Caco-2 (cell line): ENCODE data around the gene EHMT1. TPM values are rescaled to one million over a fixed set of nuclear protein-coding genes. Genes with fewer than 3 reads are reported as not detected.

ENCODE experiments used
- BruUV-seq: library from RNA; stranded (reverse); fragments of 400-500 nt; replicated peaks from 2 replicates; lab custom pipeline; 2021; lab: Mats Ljungman, UMichigan
- CTCF ChIA-PET: fragments of 300-600 bp; sonication (Branson Sonifier 250); formaldehyde crosslinking; loops from one replicate; lab custom pipeline; 2022; ENCODE audit warnings: antibody characterized with exemption; lab: Charles Lee
- POLR2A ChIA-PET: fragments of 300-600 bp; sonication (Branson Sonifier 250); formaldehyde crosslinking; loops from one replicate; lab custom pipeline; 2022; ENCODE audit warnings: antibody characterized with exemption; lab: Charles Lee
- DNase-seq, 2 experiments: peaks; one replicate each; pipeline versions ENCODE4 v3.0.0 to v3.0.0-alpha.2; 2020 to 2022
- H3K27me3 ChIP-seq: replicated peaks from 2 replicates; pipeline ENCODE4 v1.6.0; 2011; ENCODE audit warnings: low read length; ENCODE audit not compliant: control insufficient read depth, insufficient read depth
- H3K36me3 ChIP-seq: 2 replicates; pipeline ENCODE4 v1.5.1; 2011; ENCODE audit warnings: low read length; ENCODE audit not compliant: control insufficient read depth, insufficient read depth
- H3K4me1 ChIP-seq: fragments of 250-450 bp; sonication (Bioruptor Pico); 2 replicates; pipeline ENCODE4 v1.5.1; 2020; ENCODE audit warnings: mild to moderate bottlenecking
- H3K4me3 ChIP-seq: 2 replicates; pipeline ENCODE4 v1.5.1; 2011; ENCODE audit warnings: low read depth, mild to moderate bottlenecking, control low read depth, low read length
- H3K9me3 ChIP-seq: fragments of 250-450 bp; sonication (Bioruptor Pico); 2 replicates; pipeline ENCODE4 v1.5.1; 2020; ENCODE audit warnings: mild to moderate bottlenecking, moderate library complexity
- H3K27ac Mint-ChIP-seq: one replicate; pipeline ENCODE4 v1.8.0; 2022; ENCODE audit warnings: mixed read lengths; ENCODE audit not compliant: unreplicated experiment
- H3K27me3 Mint-ChIP-seq: one replicate; pipeline ENCODE4 v1.8.0; 2022; ENCODE audit warnings: mixed read lengths; ENCODE audit not compliant: insufficient read depth, unreplicated experiment
- H3K36me3 Mint-ChIP-seq: one replicate; pipeline ENCODE4 v1.8.0; 2022; ENCODE audit warnings: mild to moderate bottlenecking, mixed read lengths; ENCODE audit not compliant: insufficient read depth, unreplicated experiment
- H3K4me1 Mint-ChIP-seq: one replicate; pipeline ENCODE4 v1.8.0; 2022; ENCODE audit warnings: low read depth, mixed read lengths; ENCODE audit not compliant: unreplicated experiment
- H3K4me3 Mint-ChIP-seq: one replicate; pipeline ENCODE4 v1.8.0; 2022; ENCODE audit warnings: mild to moderate bottlenecking, moderate library complexity, mixed read lengths; ENCODE audit not compliant: unreplicated experiment
- H3K9me3 Mint-ChIP-seq: one replicate; pipeline ENCODE4 v1.8.0; 2022; ENCODE audit warnings: mixed read lengths; ENCODE audit not compliant: unreplicated experiment
- CTCF ChIP-seq, 2 experiments: fragments of 200-600 bp in 1 of 2; IDR thresholded peaks; 1 replicate in 1 of 2; 2 replicates in 1 of 2; pipeline versions ENCODE4 v1.5.1 to v1.8.0; 2011 to 2022; ENCODE audit warnings: antibody characterized with exemption in 1 of 2, control low read depth in 1 of 2, inconsistent platforms in 1 of 2, low read depth in 1 of 2, low read length in 1 of 2, mild to moderate bottlenecking in 1 of 2, moderate library complexity in 1 of 2; ENCODE audit not compliant: insufficient read depth in 1 of 2, severe bottlenecking in 1 of 2, unreplicated experiment in 1 of 2
- intact Hi-C: fragments of 100-400 bp; cut with micrococcal nuclease; formaldehyde crosslinking; loops from one replicate; pipeline ENCODE4 v1.10.0; 2022; ENCODE audit not compliant: unreplicated experiment
- total RNA-seq: library from RNA; stranded (reverse); gene quantifications from 2 replicates; pipeline ENCODE4 v1.2.3, GENCODE V29; 2022

The EHMT1 gene
- total RNA-seq, 1 experiment from 2014 or later: 92.9 TPM

DNA sequence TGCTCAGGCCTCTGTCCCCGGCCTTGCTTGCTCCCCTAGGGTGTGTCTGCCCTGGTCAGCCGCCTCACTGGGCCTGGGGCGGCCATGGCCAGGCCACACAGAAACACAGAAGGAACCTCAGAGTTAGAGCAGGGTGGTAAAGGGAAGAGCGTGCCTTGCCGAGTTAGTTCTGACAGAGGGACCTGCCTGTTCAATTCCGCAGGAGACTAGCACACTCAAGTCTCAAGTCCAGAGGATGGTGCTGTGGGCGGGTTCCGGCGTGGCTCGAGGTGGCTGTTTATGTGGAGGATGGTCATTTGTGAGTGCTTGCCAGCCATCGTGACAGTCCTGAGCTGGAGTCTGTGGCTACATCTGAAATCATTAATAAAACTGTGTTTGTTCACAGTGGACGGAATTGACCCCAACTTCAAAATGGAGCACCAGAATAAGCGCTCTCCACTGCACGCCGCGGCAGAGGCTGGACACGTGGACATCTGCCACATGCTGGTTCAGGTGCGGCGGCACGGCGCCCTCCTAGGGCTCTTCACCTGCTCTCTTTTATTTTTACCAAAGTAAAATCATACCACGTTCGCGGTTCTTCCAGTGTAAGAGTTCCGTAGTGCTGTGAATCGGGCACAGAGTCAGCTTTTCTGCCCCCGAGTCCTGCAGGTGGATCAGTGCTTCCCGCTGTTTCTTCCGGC lies 163.2 kb downstream of the EHMT1 start:
- Mint-ChIP-seq H3K4me1 (peaks cover 4% of the 10 kb centered on the region), H3K9me3 (no peaks in the 10 kb centered on the region), H3K36me3 (peaks cover 37% of the 10 kb centered on the region), H3K27me3 (no peaks in the 10 kb centered on the region), H3K27ac (no peak overlapping the region), H3K4me3 (no peak overlapping the region)
- Histone ChIP-seq H3K4me1 (no peaks in the 10 kb centered on the region), H3K9me3 (no peaks in the 10 kb centered on the region), H3K27me3 (no peaks in the 10 kb centered on the region), H3K36me3 (peaks cover 3% of the 10 kb centered on the region; the same call in 1 of the 2 replicates), H3K4me3 (no peak overlapping the region)
- no peak for TF ChIP-seq CTCF (IDR thresholded peaks at IDR 0.05; ENCODE audit: insufficient read depth in 1 of 2, low read depth in 1 of 2, low read length in 1 of 2, severe bottlenecking in 1 of 2, unreplicated experiment in 1 of 2)
- intact Hi-C loops: no loop called here
- no TSS peak for BruUV-seq
- ChIA-PET POLR2A (no interaction called here), CTCF (no interaction called here)
- DNase-seq: no peak

DNA sequence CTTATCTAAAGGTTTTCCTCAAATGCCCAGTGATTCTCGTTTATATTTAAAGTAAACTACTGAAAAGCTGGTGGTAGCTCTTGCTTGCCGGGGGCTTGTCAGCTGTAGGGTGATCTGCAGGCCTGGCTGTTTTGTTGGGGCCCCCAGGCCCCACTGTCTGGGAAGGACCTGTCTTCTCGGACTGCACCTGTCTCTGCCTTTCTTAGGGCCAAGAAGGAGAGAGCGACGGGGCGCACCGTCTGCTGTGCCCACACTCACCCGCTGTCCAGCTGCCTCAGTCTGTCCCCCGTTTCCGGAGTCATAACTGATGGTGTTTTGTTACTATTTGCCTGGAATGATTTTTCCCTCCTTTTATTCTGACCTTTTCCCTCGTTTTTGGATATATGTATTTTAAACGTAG lies 164.7 kb downstream of the EHMT1 start:
- BruUV-seq: no TSS peak
- H3K27me3 ChIP-seq: no peaks in the 10 kb centered on the region
- Mint-ChIP-seq H3K4me1 (peaks cover 12% of the 10 kb centered on the region), H3K9me3 (no peaks in the 10 kb centered on the region), H3K27me3 (no peaks in the 10 kb centered on the region), H3K4me3 (no peak overlapping the region), H3K36me3 (peaks cover 51% of the 10 kb centered on the region), H3K27ac (no peak overlapping the region)
- H3K36me3 ChIP-seq: peaks cover 3% of the 10 kb centered on the region
- no peak for TF ChIP-seq CTCF (IDR thresholded peaks at IDR 0.05; ENCODE audit: insufficient read depth in 1 of 2, low read depth in 1 of 2, low read length in 1 of 2, severe bottlenecking in 1 of 2, unreplicated experiment in 1 of 2)
- intact Hi-C loops: no loop called here
- CTCF ChIA-PET: no interaction called here
- H3K4me1 ChIP-seq: no peaks in the 10 kb centered on the region
- no peak overlapping the region for H3K4me3 ChIP-seq
- DNase-seq: no peak
- POLR2A ChIA-PET: no interaction called here
- no peaks in the 10 kb centered on the region for H3K9me3 ChIP-seq

GRCh38 chr9:137784046-137784445 lies 165.2 kb downstream of the EHMT1 start:
- Histone ChIP-seq H3K4me3 (no peak overlapping the region), H3K9me3 (no peaks in the 10 kb centered on the region), H3K27me3 (no peaks in the 10 kb centered on the region), H3K36me3 (peaks cover 3% of the 10 kb centered on the region), H3K4me1 (no peaks in the 10 kb centered on the region)
- DNase-seq: no peak
- Mint-ChIP-seq H3K27me3 (no peaks in the 10 kb centered on the region), H3K4me3 (no peak overlapping the region), H3K4me1 (peaks cover 13% of the 10 kb centered on the region), H3K27ac (no peak overlapping the region), H3K9me3 (no peaks in the 10 kb centered on the region), H3K36me3 (peaks cover 57% of the 10 kb centered on the region)
- intact Hi-C loops: no loop called here
- no TSS peak for BruUV-seq
- no peak for TF ChIP-seq CTCF (IDR thresholded peaks at IDR 0.05; ENCODE audit: insufficient read depth in 1 of 2, low read depth in 1 of 2, low read length in 1 of 2, severe bottlenecking in 1 of 2, unreplicated experiment in 1 of 2)
- ChIA-PET CTCF (no interaction called here), POLR2A (no interaction called here)
